Glomerular visceral epithelial cell (primary cell): ENCODE measurements around the gene ATP6V1B1.
"Not testable (repeated sequence)": the region's sequence is repeated elsewhere in the genome, so short reads cannot be mapped to it uniquely, and the experiment has no call there.

ENCODE experiments used
- DNase-seq: peaks from one replicate; pipeline ENCODE4 v3.0.0-alpha.2; 2016; ENCODE audit errors: extremely low spot score

The ATP6V1B1 gene

GRCh38 chr2:70988726-70989648 lies 53.3 kb downstream of the ATP6V1B1 start:
- no peak for DNase-seq

- DNase-seq, result no peak
Observed at GRCh38 chr2:70990216-70990615, 54.5 kb downstream of the ATP6V1B1 start.

- DNase-seq, result no peak
Observed at GRCh38 chr2:70991142-70991541, 55.4 kb downstream of the ATP6V1B1 start.

GRCh38 chr2:70991742-70992141 lies 56.0 kb downstream of the ATP6V1B1 start:
- no peak for DNase-seq

GRCh38 chr2:70992945-70993853 lies 57.5 kb downstream of the ATP6V1B1 start:
- DNase-seq, result no peak

GRCh38 chr2:70994009-70994698 lies 58.5 kb downstream of the ATP6V1B1 start:
- DNase-seq, result peak; percentile 4

GRCh38 chr2:70994699-70995425 lies 59.2 kb downstream of the ATP6V1B1 start, which contains the start of gene TEX261:
TEX261 (minus strand) TSS chr2:70994873; CDS start chr2:70994757, 116 bp downstream.
- DNase-seq, result peak; percentile 88

- DNase-seq, result peak; percentile 35
Observed at GRCh38 chr2:70995426-70995729, 59.7 kb downstream of the ATP6V1B1 start.

GRCh38 chr2:70998885-70999284 lies 63.2 kb downstream of the ATP6V1B1 start:
- DNase-seq, result not testable (repeated sequence)

GRCh38 chr2:70999362-70999761 lies 63.7 kb downstream of the ATP6V1B1 start:
- no peak for DNase-seq

- DNase-seq, result not testable (repeated sequence)
Observed at GRCh38 chr2:70999931-71000330, 64.2 kb downstream of the ATP6V1B1 start.

- DNase-seq, result peak; percentile 63
Observed at GRCh38 chr2:71000780-71001591, 65.3 kb downstream of the ATP6V1B1 start.

GRCh38 chr2:71001592-71001927 lies 65.9 kb downstream of the ATP6V1B1 start:
- DNase-seq, result no peak

GRCh38 chr2:71001981-71002570 lies 66.4 kb downstream of the ATP6V1B1 start:
- no peak for DNase-seq

- no peak for DNase-seq
Observed at GRCh38 chr2:71003396-71003795, 67.7 kb downstream of the ATP6V1B1 start.

- no peak for DNase-seq
Observed at GRCh38 chr2:71003966-71004755, 68.5 kb downstream of the ATP6V1B1 start.

- DNase-seq, result no peak
Observed at GRCh38 chr2:71004857-71005256, 69.2 kb downstream of the ATP6V1B1 start.

GRCh38 chr2:71005271-71006202 lies 69.8 kb downstream of the ATP6V1B1 start:
- DNase-seq, result no peak
